ENCODE measurements around the gene VILL. TPM values are rescaled to one million over a fixed set of nuclear protein-coding genes. Genes with fewer than 3 reads are reported as not detected.

VILL gene
- total RNA-seq, 2 experiments from 2014 or later = 13.2 to 23.5 TPM

DNA sequence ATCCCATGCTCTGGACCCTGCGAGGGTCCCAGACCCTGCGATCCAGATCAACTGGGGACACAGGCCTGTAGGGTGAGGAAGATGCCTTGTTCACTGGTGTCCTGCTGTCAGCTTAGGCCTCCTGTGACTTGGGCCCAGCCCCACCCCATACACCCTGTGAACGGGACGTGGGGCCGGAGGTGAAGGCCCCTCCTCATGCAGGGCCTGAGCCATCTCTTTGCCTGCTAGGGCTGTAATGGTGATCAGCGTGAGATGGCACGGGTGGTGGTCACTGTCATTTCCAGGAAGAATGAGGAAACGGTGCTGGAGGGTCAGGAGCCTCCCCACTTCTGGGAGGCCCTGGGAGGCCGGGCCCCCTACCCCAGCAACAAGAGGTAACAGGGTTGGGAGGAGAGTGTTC is 12.4 kb downstream of the VILL start:
- Histone ChIP-seq H2AFZ (ENCODE audit: low read length) (no peak overlapping the region), H3K4me2 (ENCODE audit: low read length) (no peak overlapping the region)
- intact Hi-C loops (cut with micrococcal nuclease; ENCODE audit: unreplicated experiment) = loop anchor here (1.0 kb wide), 1 partner anchor 29 kb away; no protein-coding TSS in a partner anchor

GRCh38 chr3:38003371-38003816 is 12.8 kb downstream of the VILL start:
- Histone ChIP-seq H3K27ac (ENCODE audit: low read depth, low read length, poor library complexity, severe bottlenecking) (no peak overlapping the region), H3K9me2 (ENCODE audit: insufficient read depth, low read length) (no peaks in the 10 kb centered on the region), H3K4me3 (ENCODE audit: low read depth, low read length, poor library complexity, severe bottlenecking) (no peak overlapping the region), H3K9me3 (ENCODE audit: low read length) (no peaks in the 10 kb centered on the region), H4K20me1 (ENCODE audit: insufficient read depth, low read length) (no peaks in the 10 kb centered on the region), H3K36me3 (ENCODE audit: insufficient read depth, low read length) (peaks cover 41% of the 10 kb centered on the region), H2AFZ (ENCODE audit: low read length) (no peak overlapping the region), H3K4me2 (ENCODE audit: low read length) (no peak overlapping the region), H3K4me1 (ENCODE audit: insufficient read depth, low read length, poor library complexity, severe bottlenecking) (peaks cover 10% of the 10 kb centered on the region), H3K79me2 (ENCODE audit: insufficient read depth, low read depth, low read length) (no peaks in the 10 kb centered on the region)
- DNase-seq (ENCODE audit: low spot score) = peak; percentile 54
- TF ChIP-seq, protein P1, sequence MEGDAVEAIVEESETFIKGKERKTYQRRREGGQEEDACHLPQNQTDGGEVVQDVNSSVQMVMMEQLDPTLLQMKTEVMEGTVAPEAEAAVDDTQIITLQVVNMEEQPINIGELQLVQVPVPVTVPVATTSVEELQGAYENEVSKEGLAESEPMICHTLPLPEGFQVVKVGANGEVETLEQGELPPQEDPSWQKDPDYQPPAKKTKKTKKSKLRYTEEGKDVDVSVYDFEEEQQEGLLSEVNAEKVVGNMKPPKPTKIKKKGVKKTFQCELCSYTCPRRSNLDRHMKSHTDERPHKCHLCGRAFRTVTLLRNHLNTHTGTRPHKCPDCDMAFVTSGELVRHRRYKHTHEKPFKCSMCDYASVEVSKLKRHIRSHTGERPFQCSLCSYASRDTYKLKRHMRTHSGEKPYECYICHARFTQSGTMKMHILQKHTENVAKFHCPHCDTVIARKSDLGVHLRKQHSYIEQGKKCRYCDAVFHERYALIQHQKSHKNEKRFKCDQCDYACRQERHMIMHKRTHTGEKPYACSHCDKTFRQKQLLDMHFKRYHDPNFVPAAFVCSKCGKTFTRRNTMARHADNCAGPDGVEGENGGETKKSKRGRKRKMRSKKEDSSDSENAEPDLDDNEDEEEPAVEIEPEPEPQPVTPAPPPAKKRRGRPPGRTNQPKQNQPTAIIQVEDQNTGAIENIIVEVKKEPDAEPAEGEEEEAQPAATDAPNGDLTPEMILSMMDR (conservative IDR thresholded peaks at IDR 0.05; ENCODE audit: low read length) = peak; percentile 88
- TF ChIP-seq EZH2phosphoT487 (IDR thresholded peaks at IDR 0.05; ENCODE audit: borderline replicate concordance, low read depth, low read length) = no peak
- BruUV-seq (replicated peaks) = no TSS peak
- intact Hi-C loops (cut with micrococcal nuclease; ENCODE audit: unreplicated experiment) = loop anchor here (1.0 kb wide), 1 partner anchor 29 kb away; no protein-coding TSS in a partner anchor
- ChIA-PET POLR2A (no interaction called here), CTCF (ENCODE audit: unreplicated experiment) (no interaction called here)

More for the DNA sequence above, 12.4 kb downstream of the VILL start:
- H3K36me3 ChIP-seq (ENCODE audit: insufficient read depth, low read length) = peaks cover 44% of the 10 kb centered on the region
- DNase-seq (ENCODE audit: low spot score) = no peak
- no TSS peak for BruUV-seq (replicated peaks)
- no peak overlapping the region for H3K4me3 ChIP-seq (ENCODE audit: low read depth, low read length, poor library complexity, severe bottlenecking)
- no peak overlapping the region for H3K27ac ChIP-seq (ENCODE audit: low read depth, low read length, poor library complexity, severe bottlenecking)
- no peaks in the 10 kb centered on the region for H3K9me3 ChIP-seq (ENCODE audit: low read length)
- POLR2A ChIA-PET = no interaction called here
- H4K20me1 ChIP-seq (ENCODE audit: insufficient read depth, low read length) = no peaks in the 10 kb centered on the region
- TF ChIP-seq EZH2phosphoT487 (IDR thresholded peaks at IDR 0.05; ENCODE audit: borderline replicate concordance, low read depth, low read length) = no peak
- TF ChIP-seq, protein P1 (conservative IDR thresholded peaks at IDR 0.05; ENCODE audit: low read length) = no peak
- H3K79me2 ChIP-seq (ENCODE audit: insufficient read depth, low read depth, low read length) = no peaks in the 10 kb centered on the region
- peaks cover 14% of the 10 kb centered on the region for H3K4me1 ChIP-seq (ENCODE audit: insufficient read depth, low read length, poor library complexity, severe bottlenecking)
- CTCF ChIA-PET (ENCODE audit: unreplicated experiment) = no interaction called here
- H3K9me2 ChIP-seq (ENCODE audit: insufficient read depth, low read length) = no peaks in the 10 kb centered on the region

GRCh38 chr3:38003817-38004414 is 13.3 kb downstream of the VILL start:
- BruUV-seq (replicated peaks) = no TSS peak
- Histone ChIP-seq H2AFZ (ENCODE audit: low read length) (no peak overlapping the region), H3K9me2 (ENCODE audit: insufficient read depth, low read length) (no peaks in the 10 kb centered on the region), H3K27ac (ENCODE audit: low read depth, low read length, poor library complexity, severe bottlenecking) (no peak overlapping the region), H4K20me1 (ENCODE audit: insufficient read depth, low read length) (no peaks in the 10 kb centered on the region), H3K4me1 (ENCODE audit: insufficient read depth, low read length, poor library complexity, severe bottlenecking) (peaks cover 5% of the 10 kb centered on the region), H3K79me2 (ENCODE audit: insufficient read depth, low read depth, low read length) (no peaks in the 10 kb centered on the region), H3K4me2 (ENCODE audit: low read length) (no peak overlapping the region), H3K9me3 (ENCODE audit: low read length) (no peaks in the 10 kb centered on the region), H3K4me3 (ENCODE audit: low read depth, low read length, poor library complexity, severe bottlenecking) (no peak overlapping the region), H3K36me3 (ENCODE audit: insufficient read depth, low read length) (peaks cover 41% of the 10 kb centered on the region)
- TF ChIP-seq EZH2phosphoT487 (IDR thresholded peaks at IDR 0.05; ENCODE audit: borderline replicate concordance, low read depth, low read length) = no peak
- TF ChIP-seq, protein P1 (conservative IDR thresholded peaks at IDR 0.05; ENCODE audit: low read length) = no peak
- POLR2A ChIA-PET = no interaction called here
- intact Hi-C loops (cut with micrococcal nuclease; ENCODE audit: unreplicated experiment) = loop anchor here (1.0 kb wide), 1 partner anchor 30 kb away; no protein-coding TSS in a partner anchor
- no peak for DNase-seq (ENCODE audit: low spot score)
- CTCF ChIA-PET (ENCODE audit: unreplicated experiment) = no interaction called here

Measured in OCI-LY7 (cell line).